GM12875 (cell line): ENCODE measurements around the gene PCBP4.
A peak's percentile ranks its signal among the peaks of the same experiment; 100 is the strongest.

ENCODE experiments used
- H3K4me3 ChIP-seq: one replicate; pipeline ENCODE4 v1.5.1; 2011; ENCODE audit warnings: low read depth, low read length, control low read depth
- CTCF ChIP-seq: IDR thresholded peaks from 2 replicates; pipeline ENCODE4 v1.5.1; 2011; ENCODE audit warnings: low read depth, mild to moderate bottlenecking, control low read depth, inconsistent platforms, low read length, moderate library complexity, borderline replicate concordance; ENCODE audit not compliant: insufficient read depth

PCBP4 gene

GRCh38 chr3:51984269-51984647, 17.0 kb upstream of the PCBP4 start:
- no peak overlapping the region for H3K4me3 ChIP-seq
- no peak for TF ChIP-seq CTCF

GRCh38 chr3:51983578-51984268, 16.5 kb upstream of the PCBP4 start:
- no peak for TF ChIP-seq CTCF
- peak overlapping the region; percentile 74 for H3K4me3 ChIP-seq

GRCh38 chr3:51982838-51983577, 15.8 kb upstream of the PCBP4 start, which contains the start of gene ACY1:
Gene ACY1 (plus strand): TSS chr3:51983535. CDS start chr3:51984065, 530 bp downstream.
- H3K4me3 ChIP-seq = peak within 1 kb of the TSS; percentile 74
- no peak for TF ChIP-seq CTCF

- TF ChIP-seq CTCF = peak; percentile 86
- H3K4me3 ChIP-seq = peak overlapping the region; percentile 74
These were observed 15.1 kb upstream of the PCBP4 start for GRCh38 chr3:51982352-51982837.

GRCh38 chr3:51980253-51980652, 13.0 kb upstream of the PCBP4 start:
- no peak overlapping the region for H3K4me3 ChIP-seq
- TF ChIP-seq CTCF = no peak

GRCh38 chr3:51978143-51978502, 10.9 kb upstream of the PCBP4 start:
- H3K4me3 ChIP-seq = no peak overlapping the region
- no peak for TF ChIP-seq CTCF

- no peak overlapping the region for H3K4me3 ChIP-seq
- TF ChIP-seq CTCF = no peak
These were observed 10.3 kb upstream of the PCBP4 start for GRCh38 chr3:51977446-51978142.
